Activated CD8-positive, alpha-beta memory T cell treated with anti-CD3 and anti-CD28 coated beads for 48 hours (primary cell): ENCODE data around the gene TMEM185B.
A peak's percentile ranks its signal among the peaks of the same experiment; 100 is the strongest.

Experiments
- DNase-seq, 3 experiments: peaks; one replicate each; pipeline ENCODE4 v3.0.0-alpha.2; 2020; ENCODE audit warnings: low read depth in 2 of 3, low spot score in 2 of 3

The TMEM185B gene

GRCh38 chr2:120231974-120232635 is 8.9 kb upstream of the TMEM185B start:
- DNase-seq: peak; percentile 44 to 52 (median 47)

GRCh38 chr2:120231564-120231973 is 8.4 kb upstream of the TMEM185B start:
- DNase-seq: no peak

- DNase-seq: no peak
Measured at GRCh38 chr2:120230515-120231471, 7.6 kb upstream of the TMEM185B start.

- no peak for DNase-seq
Measured at GRCh38 chr2:120229341-120229740, 6.1 kb upstream of the TMEM185B start.

- DNase-seq: no peak
Measured at GRCh38 chr2:120228503-120228902, 5.3 kb upstream of the TMEM185B start.

GRCh38 chr2:120227111-120227991 is 4.2 kb upstream of the TMEM185B start:
- no peak for DNase-seq

- no peak for DNase-seq
Measured at GRCh38 chr2:120226316-120226715, 3.1 kb upstream of the TMEM185B start.

GRCh38 chr2:120225549-120226065 is 2.4 kb upstream of the TMEM185B start:
- no peak for DNase-seq

GRCh38 chr2:120224735-120225548 is 1.7 kb upstream of the TMEM185B start:
- DNase-seq: no peak

- no peak for DNase-seq
Measured at GRCh38 chr2:120224256-120224655, 1.1 kb upstream of the TMEM185B start.

GRCh38 chr2:120222186-120223033 is 790 bp downstream of the TMEM185B start:
- DNase-seq: no peak

- DNase-seq: no peak
Measured at GRCh38 chr2:120221616-120222015, 1.6 kb downstream of the TMEM185B start.

- DNase-seq: no peak
Measured at GRCh38 chr2:120220756-120221155, 2.4 kb downstream of the TMEM185B start.

GRCh38 chr2:120219766-120220165 is 3.4 kb downstream of the TMEM185B start:
- DNase-seq: no peak

GRCh38 chr2:120219291-120219690 is 3.9 kb downstream of the TMEM185B start:
- DNase-seq: no peak

- no peak for DNase-seq
Measured at GRCh38 chr2:120218181-120218580, 5.0 kb downstream of the TMEM185B start.

- no peak for DNase-seq
Measured at GRCh38 chr2:120210270-120210693, 12.9 kb downstream of the TMEM185B start.

GRCh38 chr2:120209427-120210269 is 13.6 kb downstream of the TMEM185B start:
- no peak for DNase-seq
